HCT116 (cell line): ENCODE data around the gene TYROBP.

Experiments used
- FOSL1 ChIP-seq: IDR thresholded peaks from 2 replicates; pipeline ENCODE4 v1.6.1; 2012; ENCODE audit warnings: low read depth
- POLR2A ChIP-seq: IDR thresholded peaks from 2 replicates; pipeline ENCODE4 v1.7.0; 2011; ENCODE audit warnings: borderline replicate concordance; ENCODE audit not compliant: insufficient read depth, insufficient read length; ENCODE audit errors: extremely low read depth
- POLR2AphosphoS5 ChIP-seq: IDR thresholded peaks from 2 replicates; pipeline ENCODE4 v1.6.1; 2011; ENCODE audit warnings: mild to moderate bottlenecking, low read depth, low read length, moderate library complexity
- TF ChIP-seq, protein P1 (sequence below), 3 experiments: fragments of 200-600 bp in 1 of 3; sonication (generic) in 1 of 3; IDR thresholded peaks in 2 of 3; conservative IDR thresholded peaks in 1 of 3; 2 replicates each; pipeline ENCODE4 v1.5.1; 2012 to 2017; ENCODE audit warnings: low read depth in 2 of 3, low read length in 2 of 3, antibody characterized with exemption in 1 of 3, borderline replicate concordance in 1 of 3, control low read depth in 1 of 3, mild to moderate bottlenecking in 1 of 3, mixed read lengths in 1 of 3, mixed run types in 1 of 3, moderate library complexity in 1 of 3; ENCODE audit not compliant: insufficient read depth in 1 of 3

DNA sequence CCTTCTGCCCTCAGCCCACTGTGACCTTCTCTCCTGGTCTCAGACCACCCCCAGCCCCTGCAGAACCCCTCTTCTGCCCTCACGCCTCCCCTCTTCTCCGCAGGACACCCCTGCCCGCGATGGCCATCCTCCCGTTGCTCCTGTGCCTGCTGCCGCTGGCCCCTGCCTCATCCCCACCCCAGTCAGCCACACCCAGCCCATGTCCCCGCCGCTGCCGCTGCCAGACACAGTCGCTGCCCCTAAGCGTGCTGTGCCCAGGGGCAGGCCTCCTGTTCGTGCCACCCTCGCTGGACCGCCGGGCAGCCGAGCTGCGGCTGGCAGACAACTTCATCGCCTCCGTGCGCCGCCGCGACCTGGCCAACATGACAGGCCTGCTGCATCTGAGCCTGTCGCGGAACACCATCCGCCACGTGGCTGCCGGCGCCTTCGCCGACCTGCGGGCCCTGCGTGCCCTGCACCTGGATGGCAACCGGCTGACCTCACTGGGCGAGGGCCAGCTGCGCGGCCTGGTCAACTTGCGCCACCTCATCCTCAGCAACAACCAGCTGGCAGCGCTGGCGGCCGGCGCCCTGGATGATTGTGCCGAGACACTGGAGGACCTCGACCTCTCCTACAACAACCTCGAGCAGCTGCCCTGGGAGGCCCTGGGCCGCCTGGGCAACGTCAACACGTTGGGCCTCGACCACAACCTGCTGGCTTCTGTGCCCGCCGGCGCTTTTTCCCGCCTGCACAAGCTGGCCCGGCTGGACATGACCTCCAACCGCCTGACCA lies 31.4 kb upstream of the TYROBP start:
- TF ChIP-seq POLR2AphosphoS5, result no peak
- TF ChIP-seq POLR2A, result no peak
- TF ChIP-seq, protein P1, sequence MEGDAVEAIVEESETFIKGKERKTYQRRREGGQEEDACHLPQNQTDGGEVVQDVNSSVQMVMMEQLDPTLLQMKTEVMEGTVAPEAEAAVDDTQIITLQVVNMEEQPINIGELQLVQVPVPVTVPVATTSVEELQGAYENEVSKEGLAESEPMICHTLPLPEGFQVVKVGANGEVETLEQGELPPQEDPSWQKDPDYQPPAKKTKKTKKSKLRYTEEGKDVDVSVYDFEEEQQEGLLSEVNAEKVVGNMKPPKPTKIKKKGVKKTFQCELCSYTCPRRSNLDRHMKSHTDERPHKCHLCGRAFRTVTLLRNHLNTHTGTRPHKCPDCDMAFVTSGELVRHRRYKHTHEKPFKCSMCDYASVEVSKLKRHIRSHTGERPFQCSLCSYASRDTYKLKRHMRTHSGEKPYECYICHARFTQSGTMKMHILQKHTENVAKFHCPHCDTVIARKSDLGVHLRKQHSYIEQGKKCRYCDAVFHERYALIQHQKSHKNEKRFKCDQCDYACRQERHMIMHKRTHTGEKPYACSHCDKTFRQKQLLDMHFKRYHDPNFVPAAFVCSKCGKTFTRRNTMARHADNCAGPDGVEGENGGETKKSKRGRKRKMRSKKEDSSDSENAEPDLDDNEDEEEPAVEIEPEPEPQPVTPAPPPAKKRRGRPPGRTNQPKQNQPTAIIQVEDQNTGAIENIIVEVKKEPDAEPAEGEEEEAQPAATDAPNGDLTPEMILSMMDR (IDR thresholded peaks at IDR 0.05 in 2 of 3, conservative IDR thresholded peaks at IDR 0.05 in 1 of 3; ENCODE audit: borderline replicate concordance in 1 of 3, insufficient read depth in 1 of 3, low read depth in 2 of 3, low read length in 2 of 3), result no peak
- no peak for TF ChIP-seq FOSL1
